Measurements from ENCODE around the gene RSPH6A.
"Not testable (repeated sequence)": the region's sequence is repeated elsewhere in the genome, so short reads cannot be mapped to it uniquely, and the experiment has no call there.

RSPH6A gene

DNA sequence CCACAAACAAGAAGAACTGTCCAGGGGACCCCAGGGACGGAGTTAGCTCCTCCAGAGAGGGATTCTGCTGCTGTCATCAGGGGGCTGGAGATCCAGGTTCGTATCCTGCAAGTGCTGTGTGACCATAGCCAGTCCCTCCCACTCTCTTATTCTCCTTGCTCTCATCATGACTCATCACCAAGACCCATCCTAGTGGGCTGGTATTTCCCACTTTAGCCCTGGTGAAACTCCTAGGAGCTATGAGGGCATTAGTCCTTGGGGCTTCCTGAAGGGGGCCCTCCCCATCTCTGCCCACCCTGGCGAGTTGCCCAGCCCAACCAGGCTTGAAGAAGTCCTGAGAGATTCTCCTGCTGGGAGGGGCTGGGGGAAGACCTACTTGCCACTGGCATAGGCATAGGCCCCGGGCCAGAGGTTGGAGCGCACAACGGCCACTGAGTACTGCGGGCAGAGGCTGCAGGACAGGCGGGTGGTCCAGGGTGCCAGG, 15.0 kb downstream of the RSPH6A start:
- DNase-seq = no peak

DNA sequence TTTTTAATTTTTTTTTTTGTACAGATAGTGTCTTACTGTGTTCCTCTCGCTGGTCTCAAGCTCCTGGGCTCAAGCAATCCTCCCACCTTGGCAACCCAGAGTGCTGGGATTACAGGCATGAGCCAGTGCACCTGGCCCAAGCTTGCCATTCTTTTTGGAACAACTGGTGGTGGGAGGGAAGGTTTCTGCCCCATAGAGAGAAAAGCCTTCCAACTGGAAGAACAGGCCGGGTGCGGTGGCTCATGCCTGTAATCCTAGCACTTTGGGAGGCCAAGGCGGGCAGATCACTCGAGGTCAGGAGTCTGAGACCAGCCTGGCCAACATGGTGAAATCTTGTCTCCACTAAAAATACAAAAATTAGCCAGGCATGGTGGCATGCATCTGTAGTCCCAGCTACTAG, 15.6 kb downstream of the RSPH6A start:
- not testable (repeated sequence) for DNase-seq

- peak; percentile 26 to 54 (median 48) for DNase-seq
These were observed 16.1 kb downstream of the RSPH6A start for GRCh38 chr19:45798995-45799517.

DNA sequence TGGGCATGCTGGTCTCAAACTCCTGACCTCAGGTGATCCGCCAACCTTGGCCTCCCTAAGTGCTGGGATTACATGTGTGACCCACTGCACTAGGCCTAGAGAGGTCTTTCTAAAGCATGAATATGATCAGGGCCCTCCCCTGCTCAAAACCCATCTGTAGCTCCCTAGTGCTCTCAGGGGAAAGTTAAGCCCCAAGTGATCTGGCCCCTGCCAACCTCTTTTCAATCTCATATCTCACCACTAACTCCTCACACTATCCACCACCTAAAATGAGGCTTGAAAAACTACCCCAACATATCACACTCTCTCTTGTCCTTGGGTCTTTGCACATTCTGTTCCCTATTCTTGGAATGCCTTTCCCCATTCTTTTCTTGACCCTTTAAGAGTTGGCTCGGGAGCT, 20.5 kb downstream of the RSPH6A start:
- no peak for DNase-seq

DNA sequence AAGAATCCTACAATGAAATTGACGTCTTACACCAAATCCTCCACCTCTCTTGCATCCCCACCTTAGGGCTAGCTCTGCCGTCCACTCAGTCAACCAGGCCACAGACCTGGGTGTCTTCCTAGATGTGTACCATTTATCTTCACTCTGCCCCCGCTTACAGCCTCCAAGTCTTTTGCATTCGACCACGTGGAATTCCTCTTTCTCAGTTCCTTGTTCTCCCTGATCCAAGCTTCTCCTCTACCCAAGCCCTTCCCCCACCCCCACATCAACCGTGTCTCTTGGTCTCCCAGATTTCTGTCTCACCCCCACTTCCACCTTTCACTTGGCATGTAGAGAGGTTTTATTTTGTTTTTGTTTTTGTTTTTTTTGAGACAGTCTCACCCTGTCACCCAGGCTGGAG, 21.2 kb downstream of the RSPH6A start:
- DNase-seq = no peak

DNA sequence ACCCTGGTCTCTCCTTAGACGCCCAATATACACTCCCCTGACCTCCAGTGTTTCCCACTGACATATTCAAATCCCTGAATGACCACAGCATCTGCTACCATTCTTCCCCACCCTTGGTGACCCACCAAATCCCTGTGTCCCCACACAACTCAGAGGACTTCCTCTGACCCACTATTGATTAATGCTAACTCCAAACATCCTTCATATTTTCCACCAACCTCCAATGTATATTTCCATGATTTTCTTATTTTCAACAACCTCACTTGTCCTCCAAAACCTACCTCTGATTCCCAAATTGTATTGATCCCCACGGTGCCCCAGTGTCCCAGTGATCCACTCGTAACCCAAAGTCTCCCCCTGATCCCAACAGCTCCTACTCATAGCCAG, 21.9 kb downstream of the RSPH6A start:
- no peak for DNase-seq

DNA sequence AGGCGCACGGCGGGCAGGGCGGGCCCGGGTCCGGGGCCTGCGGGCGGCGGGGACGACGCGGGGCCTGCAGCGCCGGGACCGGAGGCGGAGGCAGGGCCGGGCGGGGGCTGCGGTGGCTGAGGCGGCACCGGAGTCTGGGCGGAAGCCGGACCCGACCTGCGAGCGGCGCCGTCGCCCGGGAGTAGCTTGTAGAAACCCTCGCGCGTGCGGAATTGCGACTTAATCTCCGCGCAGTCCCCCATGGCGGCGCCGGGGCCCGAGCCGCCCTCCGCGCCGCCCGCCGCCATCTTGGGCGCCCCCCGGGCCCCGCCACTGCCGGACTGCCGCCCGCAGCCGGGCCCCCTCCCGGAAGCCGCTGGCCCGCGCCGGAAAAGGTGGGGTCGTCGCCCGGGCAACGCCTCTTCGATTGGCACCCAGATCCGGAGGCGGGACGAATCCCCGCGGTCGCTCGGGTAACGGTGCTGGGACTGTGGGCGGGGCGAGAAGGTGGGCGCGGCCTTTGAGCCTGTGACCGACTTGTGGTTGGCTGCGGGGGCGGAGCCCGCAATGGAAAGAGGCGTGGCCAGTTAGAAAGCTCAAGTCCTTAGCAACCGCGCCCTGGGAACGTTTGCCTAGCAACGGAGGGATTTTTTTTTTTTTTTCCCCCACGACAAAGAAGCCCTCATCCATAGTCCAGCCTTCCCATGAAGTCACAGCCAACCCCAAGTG, 22.5 kb downstream of the RSPH6A start, which contains the start of gene DMWD:
Gene DMWD, minus strand, starts transcription at position 376 of the 708 bp plus-strand sequence. Its CDS starts 89 bp downstream, at position 287.
- peak; percentile 97 to 99 (median 99) for DNase-seq

DNA sequence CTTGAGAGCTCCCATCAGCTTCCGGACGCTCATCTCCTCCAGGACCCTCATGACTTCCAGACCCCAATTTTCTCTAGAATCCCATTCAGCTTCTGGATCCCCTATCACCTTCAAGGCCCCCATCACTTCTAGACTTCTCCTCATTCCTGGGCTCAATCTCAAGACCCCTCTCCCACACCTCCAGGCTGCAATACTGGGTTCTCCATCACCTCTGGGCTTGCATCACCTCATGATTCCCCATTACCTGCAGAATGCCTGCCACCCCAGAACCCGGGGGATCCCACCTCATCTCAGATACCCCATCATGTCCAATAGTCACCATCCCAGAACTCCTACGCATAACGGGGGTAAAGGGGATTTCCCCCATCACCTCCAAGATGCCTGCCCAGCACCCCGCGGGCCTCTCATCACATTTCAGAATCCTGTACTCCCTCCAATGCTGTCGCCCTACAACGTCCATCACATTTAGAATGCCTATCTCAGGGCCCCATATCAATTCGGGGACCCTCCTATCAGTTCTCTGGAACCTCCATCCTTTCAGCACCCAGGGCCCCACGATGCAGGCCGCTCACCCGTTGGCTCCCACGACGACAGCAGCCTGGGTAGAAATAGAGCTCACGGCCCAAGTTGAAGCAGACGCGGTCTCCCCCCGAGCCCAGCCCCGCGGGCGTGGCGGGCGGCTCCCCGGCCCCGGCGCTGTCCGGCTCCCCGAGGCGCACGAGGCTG, 23.2 kb downstream of the RSPH6A start:
- no peak for DNase-seq

GRCh38 chr19:45790942-45791341, 24.2 kb downstream of the RSPH6A start:
- DNase-seq = peak in 2 of 5 experiments; percentile 69 to 75

- DNase-seq = no peak
These were observed 25.9 kb downstream of the RSPH6A start for GRCh38 chr19:45789035-45789786.

DNA sequence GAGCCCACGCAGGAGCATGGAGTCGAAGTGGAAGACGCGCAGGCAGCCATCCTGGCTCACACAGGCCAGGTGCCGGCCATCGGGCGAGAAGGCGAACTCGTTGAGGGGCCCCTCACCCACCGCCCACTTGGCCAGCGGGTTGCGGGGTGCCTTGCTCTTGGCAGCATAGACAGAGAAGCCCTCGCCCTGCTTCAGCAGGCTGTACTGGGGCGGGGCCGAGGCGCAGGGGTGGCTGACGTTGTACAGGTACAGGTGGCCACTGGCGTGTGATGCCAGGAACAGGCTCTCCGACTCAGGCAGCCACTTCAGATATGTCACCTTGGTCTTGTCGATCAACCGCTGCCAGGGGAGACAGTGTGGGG, 28.6 kb downstream of the RSPH6A start:
- no peak for DNase-seq

DNA sequence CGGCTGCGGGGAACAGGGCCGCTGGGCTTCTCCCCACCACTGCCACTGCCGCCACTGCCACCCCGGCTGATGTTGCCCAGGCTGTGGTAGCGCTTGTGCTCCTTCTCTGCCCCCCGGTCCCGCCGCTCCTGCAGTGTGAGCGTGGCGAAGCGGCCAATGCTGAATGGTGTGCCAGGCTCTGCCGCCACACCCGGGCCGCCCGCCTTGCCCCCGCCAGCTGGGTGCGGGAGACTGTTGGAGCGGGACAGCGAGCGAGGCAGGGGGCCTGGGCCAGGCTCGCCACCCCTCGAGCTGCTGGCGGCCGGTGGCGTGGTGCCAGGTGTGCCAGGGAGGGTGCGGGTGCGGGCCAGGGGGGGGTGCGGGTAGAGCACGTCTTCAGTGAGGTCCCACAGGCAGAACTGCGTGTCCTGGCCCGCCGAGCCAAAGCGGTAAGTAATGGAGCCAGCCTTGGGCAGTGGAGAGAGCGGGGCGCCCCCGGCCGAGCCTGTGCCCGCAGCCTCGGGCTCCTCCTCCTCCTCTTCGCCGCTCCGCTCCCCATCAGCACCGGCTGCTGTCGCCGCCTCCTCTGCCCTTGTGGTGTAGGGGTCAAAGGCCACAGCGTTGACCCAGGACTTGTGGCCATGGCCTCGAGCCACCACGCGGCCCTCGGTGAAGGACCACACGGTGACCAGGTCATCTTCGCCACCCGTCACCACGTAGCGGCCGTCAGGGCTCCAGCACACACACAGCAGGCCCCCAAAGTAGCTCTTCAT, 29.2 kb downstream of the RSPH6A start:
- DNase-seq = no peak

DNA sequence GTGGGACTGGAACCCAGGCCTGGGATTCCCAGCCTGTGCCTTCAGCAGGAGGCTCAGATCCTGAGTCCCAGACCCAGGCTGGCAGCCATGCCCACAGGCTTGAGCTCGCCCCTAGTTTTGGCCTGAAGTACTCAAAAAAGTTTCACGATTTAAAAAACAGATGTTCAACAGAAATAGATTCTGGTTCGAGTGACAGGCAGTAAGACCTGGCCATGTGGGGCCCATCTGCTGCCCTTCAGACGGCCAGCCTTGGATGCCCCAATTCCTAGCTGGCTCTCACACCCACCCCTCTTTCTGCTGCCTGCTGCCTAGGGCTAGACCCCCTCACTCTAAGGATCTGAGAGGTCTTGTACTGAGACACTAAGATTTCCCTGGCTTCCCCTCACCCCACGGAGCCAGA, 30.0 kb downstream of the RSPH6A start:
- no peak for DNase-seq

DNA sequence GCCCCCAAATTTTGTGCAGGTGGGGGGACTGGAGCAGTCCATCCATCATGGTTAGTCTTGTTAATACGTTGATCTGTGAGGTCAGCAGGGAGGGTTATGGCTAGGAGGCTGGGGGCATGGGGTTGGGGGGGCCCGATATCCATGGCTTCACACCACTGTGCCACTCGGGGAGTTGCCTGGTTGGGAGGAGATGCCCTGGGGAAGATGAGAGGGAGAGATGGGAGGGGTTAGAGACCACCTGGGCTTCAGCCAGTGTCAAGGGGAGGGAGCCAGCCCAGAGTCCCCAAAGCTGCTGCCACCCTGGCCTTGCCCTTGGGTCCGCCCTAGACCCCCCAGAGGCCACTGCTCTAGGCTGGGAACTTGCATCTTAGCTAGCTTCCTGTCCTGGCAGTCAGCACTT, 31.0 kb downstream of the RSPH6A start:
- no peak for DNase-seq

DNA sequence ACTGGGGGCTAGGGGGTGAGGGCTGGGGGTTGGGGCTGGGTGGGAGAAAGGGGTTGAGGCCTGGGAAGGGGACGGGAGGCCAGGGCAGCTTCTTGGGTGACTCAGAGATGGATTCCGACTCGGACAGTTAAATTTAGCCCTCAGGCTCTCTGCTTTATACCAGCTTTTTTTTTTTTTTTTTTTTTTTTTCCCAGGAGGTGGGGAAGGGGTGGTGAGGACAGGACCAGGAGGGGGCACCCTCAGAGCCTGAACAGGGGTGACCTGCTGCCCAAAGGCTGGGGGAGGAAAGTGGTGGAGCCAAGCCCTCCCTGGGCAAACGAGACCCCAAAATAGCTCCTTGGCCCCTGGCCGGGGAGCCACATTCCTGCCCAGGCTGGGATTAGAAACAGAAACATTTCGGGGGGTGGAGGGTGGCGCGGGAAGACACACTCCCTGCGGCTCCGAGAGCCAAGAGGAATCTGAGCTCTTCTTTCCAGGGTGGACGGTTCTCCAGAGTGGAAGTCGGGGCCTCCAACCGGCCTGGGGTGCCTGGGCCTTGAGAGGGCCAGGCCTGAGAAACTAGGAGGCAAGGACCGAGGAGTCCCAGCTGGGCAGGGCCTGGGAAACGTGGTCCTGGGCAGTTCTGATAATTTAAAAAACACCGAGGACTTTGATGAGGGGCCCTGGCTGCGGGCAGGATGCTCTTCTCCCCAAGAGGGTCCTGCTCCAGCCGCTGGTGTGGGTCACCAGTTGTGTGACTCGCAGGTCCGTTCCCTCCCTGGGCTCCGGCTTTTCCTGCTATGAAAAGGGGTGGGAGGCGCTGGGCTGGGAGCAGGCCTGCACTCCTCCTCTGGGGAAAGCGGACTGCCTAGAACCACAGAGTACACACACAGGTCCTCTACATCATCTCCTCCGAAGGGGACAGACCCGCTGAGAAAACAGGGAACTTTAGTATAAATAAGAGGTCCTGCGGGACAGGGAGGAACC, 32.0 kb downstream of the RSPH6A start:
- DNase-seq = no peak

DNA sequence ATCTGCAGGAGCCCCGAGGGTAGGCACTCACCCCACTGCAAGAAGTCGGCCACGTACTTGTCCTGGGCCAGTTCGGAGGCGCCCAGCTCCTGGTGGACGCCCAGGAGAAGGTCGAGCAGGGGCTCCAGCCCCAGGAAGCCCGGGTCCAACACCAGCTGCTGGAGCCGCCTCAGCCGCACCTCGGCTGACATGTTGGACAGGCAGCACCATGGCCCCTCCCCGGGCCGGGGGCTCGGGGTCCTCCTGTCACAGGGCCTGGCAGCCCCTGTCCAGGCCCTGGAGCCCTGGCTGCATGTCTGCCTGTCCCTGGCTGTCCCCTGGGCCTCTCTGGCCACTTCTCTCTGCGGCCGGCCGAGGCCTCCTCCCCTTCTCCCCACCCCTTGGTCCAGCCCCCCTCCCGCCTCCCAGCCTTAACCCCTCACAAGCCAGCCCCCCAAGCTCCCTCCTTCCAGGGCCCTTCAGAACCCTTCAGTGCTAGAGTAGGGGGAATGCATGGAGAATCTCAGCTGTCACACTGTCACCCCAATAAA, 32.9 kb downstream of the RSPH6A start, which contains the start of gene DMPK:
Gene DMPK, minus strand, starts transcription at position 329 of the 530 bp plus-strand sequence. Its CDS starts 138 bp downstream, at position 191.
- DNase-seq = no peak

DNA sequence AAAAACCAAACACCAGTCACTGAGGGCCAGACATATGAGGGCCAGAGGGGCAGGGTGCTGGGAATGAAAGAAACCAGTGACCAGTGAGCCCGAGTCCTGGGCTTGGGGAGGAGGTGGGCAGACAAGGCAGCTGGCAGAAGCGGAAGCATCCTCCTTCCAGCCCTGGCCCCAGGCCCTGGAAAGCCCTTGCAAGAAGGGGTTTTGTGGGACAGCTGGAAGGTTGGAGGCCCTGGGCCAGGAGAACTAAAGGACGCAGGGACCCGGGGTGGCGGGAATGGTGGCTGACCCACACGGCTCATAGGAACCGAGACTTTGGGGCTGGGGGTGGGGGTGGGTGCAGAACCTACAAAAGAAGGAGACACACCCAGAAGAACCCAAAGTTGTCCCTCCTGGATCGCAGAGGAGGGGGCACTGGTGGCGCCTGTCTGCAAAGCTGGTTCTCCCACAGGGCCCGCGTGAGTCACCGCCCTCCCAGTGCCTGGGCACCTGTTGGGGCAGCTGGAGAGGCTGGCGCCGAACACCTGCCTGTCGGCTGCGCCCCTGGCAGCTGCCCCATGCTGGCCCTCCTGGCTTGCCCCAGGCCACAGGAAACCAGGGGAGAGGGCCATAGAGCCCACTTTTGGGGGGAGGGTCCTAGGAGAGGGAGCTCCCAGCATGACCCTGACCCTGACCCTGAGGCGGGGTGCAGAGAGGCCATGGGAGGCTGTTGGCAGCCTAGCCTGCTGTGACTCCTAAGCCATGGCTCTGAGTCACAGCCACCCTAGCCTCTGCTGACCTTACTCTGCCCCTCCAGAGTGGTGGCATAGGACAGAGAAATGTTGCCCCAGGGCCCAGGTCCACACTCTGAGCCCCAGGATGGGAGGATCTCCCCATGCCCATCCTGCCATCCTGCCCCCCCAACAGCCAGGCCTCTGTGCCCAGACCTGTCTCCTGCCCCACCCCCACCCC, 33.6 kb downstream of the RSPH6A start:
- no peak for DNase-seq

GRCh38 chr19:45780448-45781213, 34.5 kb downstream of the RSPH6A start:
- no peak for DNase-seq

- no peak for DNase-seq
These were observed 35.0 kb downstream of the RSPH6A start for GRCh38 chr19:45780146-45780447.

Measured in T-helper 2 cell (primary cell).